Measurements from ENCODE around the gene INTS13.

GRCh38 chr12:26919216-26919555 lies 18.6 kb downstream of the INTS13 start:
- no peak for TF ChIP-seq POLR2A (IDR thresholded peaks at IDR 0.05; ENCODE audit: low read depth, low read length)
- TF ChIP-seq, protein P1, sequence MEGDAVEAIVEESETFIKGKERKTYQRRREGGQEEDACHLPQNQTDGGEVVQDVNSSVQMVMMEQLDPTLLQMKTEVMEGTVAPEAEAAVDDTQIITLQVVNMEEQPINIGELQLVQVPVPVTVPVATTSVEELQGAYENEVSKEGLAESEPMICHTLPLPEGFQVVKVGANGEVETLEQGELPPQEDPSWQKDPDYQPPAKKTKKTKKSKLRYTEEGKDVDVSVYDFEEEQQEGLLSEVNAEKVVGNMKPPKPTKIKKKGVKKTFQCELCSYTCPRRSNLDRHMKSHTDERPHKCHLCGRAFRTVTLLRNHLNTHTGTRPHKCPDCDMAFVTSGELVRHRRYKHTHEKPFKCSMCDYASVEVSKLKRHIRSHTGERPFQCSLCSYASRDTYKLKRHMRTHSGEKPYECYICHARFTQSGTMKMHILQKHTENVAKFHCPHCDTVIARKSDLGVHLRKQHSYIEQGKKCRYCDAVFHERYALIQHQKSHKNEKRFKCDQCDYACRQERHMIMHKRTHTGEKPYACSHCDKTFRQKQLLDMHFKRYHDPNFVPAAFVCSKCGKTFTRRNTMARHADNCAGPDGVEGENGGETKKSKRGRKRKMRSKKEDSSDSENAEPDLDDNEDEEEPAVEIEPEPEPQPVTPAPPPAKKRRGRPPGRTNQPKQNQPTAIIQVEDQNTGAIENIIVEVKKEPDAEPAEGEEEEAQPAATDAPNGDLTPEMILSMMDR (IDR thresholded peaks at IDR 0.05; ENCODE audit: extremely low read depth in 1 of 2, insufficient read depth in 1 of 2, low read depth in 1 of 2, low read length in 2 of 2) = no peak
- TF ChIP-seq POLR2AphosphoS5 (IDR thresholded peaks at IDR 0.05; ENCODE audit: insufficient read depth, low read depth, low read length) = no peak
- TF ChIP-seq EZH2 (IDR thresholded peaks at IDR 0.05; ENCODE audit: borderline replicate concordance, low read depth, low read length, severe bottlenecking) = no peak
- TF ChIP-seq FOS (IDR thresholded peaks at IDR 0.05; ENCODE audit: borderline replicate concordance, insufficient read depth, low read length) = no peak
- no peak for TF ChIP-seq MYC (IDR thresholded peaks at IDR 0.05; ENCODE audit: low read depth, low read length)
- no peak for TF ChIP-seq MAX (IDR thresholded peaks at IDR 0.05; ENCODE audit: insufficient read depth, insufficient read length)

Measured in endothelial cell of umbilical vein (primary cell).